Common myeloid progenitor, CD34-positive (primary cell): ENCODE results near the gene HMGXB4.

Source experiments
- CTCF ChIA-PET: fragments of 350-600 bp; sonication (Branson Sonifier 250); formaldehyde crosslinking; loops from one replicate; lab custom pipeline; 2021; ENCODE audit warnings: antibody characterized with exemption; lab: Charles Lee
- POLR2A ChIA-PET: fragments of 350-600 bp; sonication (Branson Sonifier 250); formaldehyde crosslinking; loops from one replicate; lab custom pipeline; 2021; ENCODE audit warnings: antibody characterized with exemption; lab: Charles Lee
- DNase-seq, 3 donors: peaks; one replicate each; pipeline versions ENCODE4 v3.0.0 to v3.0.0-alpha.2; 2013
- H3K27ac ChIP-seq, 2 experiments: 1 replicate in 1 of 2; 2 replicates in 1 of 2; pipeline ENCODE4 v1.7.0; 2013; ENCODE audit warnings: inconsistent platforms in 2 of 2, low read length in 2 of 2, mild to moderate bottlenecking in 2 of 2, low read depth in 1 of 2, moderate library complexity in 1 of 2; ENCODE audit not compliant: severe bottlenecking in 2 of 2, insufficient read depth in 1 of 2, poor library complexity in 1 of 2
- H3K27me3 ChIP-seq, 5 experiments: replicated peaks in 2 of 5; 1 replicate in 3 of 5; 2 replicates in 2 of 5; pipeline versions ENCODE4 v1.6.1 to v1.7.0; 2013; ENCODE audit warnings: low read length in 4 of 5, mild to moderate bottlenecking in 2 of 5, moderate library complexity in 2 of 5, inconsistent platforms in 1 of 5; ENCODE audit not compliant: insufficient read depth in 5 of 5, control insufficient read depth in 4 of 5
- H3K36me3 ChIP-seq, 4 experiments: 1 replicate in 2 of 4; 2 replicates in 2 of 4; pipeline versions ENCODE4 v1.6.1 to v1.7.0; 2013; ENCODE audit warnings: low read length in 3 of 4, control low read depth in 1 of 4, mild to moderate bottlenecking in 1 of 4; ENCODE audit not compliant: control insufficient read depth in 4 of 4, insufficient read depth in 4 of 4
- H3K4me1 ChIP-seq, 4 experiments: 1 replicate in 3 of 4; 2 replicates in 1 of 4; pipeline versions ENCODE4 v1.6.1 to v1.7.1; 2013; ENCODE audit warnings: low read length in 3 of 4, mild to moderate bottlenecking in 3 of 4, control low read depth in 1 of 4, inconsistent platforms in 1 of 4, moderate library complexity in 1 of 4; ENCODE audit not compliant: control insufficient read depth in 4 of 4, insufficient read depth in 4 of 4; ENCODE audit errors: control extremely low read depth in 1 of 4
- H3K4me3 ChIP-seq, 7 experiments: 1 replicate in 4 of 7; 2 replicates in 3 of 7; pipeline versions ENCODE4 v1.5.1 to v1.7.0; 2013; ENCODE audit warnings: mild to moderate bottlenecking in 7 of 7, low read length in 6 of 7, moderate library complexity in 6 of 7, inconsistent platforms in 2 of 7, low read depth in 2 of 7, control low read depth in 1 of 7; ENCODE audit not compliant: insufficient read depth in 4 of 7, control insufficient read depth in 1 of 7; ENCODE audit errors: extremely low read depth in 1 of 7
- H3K9me3 ChIP-seq, 5 experiments: 1 replicate in 4 of 5; 2 replicates in 1 of 5; pipeline versions ENCODE4 v1.6.1 to v1.7.1; 2013; ENCODE audit warnings: low read length in 4 of 5, mild to moderate bottlenecking in 2 of 5, inconsistent platforms in 1 of 5, low read depth in 1 of 5, moderate library complexity in 1 of 5; ENCODE audit not compliant: control insufficient read depth in 4 of 5, insufficient read depth in 2 of 5; ENCODE audit errors: control extremely low read depth in 1 of 5
- whole genome bisulfite sequencing: methylation state at CpG from one replicate; pipeline ENCODE4 v1.1.5; 2013; ENCODE audit not compliant: insufficient coverage; 5-methylcytosine and 5-hydroxymethylcytosine counted together

HMGXB4 gene

DNA sequence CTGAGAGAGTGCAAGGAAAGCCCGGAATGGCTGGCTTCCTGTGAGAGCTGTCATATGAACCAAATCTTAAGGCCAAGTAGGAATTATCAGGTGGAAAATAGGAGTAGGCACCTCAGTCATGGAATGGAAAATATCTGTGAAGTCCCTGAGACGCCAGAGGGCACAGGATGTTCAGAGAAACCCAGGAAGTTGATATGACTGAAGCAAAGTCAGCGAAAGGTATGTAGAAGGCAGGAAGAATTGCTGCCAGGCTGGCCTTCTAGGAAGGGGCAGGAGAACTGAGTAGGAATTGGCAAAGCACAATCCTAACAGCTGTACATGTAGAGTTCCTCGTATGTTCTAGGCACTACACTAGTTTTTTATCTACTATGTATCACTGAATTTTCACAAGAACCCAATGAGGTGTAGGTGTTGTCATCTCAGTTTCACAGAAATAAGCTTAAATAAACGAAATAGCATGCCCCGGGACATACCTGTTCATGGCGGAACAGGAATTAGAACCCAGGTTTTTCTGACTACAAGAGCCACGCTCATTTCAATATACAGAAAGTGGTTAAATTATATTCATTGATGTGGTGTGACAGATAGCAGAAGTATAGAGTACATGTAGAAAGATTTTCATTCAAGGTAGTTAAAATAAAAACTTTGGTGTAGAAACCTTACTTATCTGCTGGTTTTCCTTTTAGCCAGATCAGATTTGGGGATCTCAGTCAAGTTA lies 17.0 kb downstream of the HMGXB4 start:
- Histone ChIP-seq H3K27ac (no peak overlapping the region), H3K9me3 (no peaks in the 10 kb centered on the region), H3K36me3 (peaks cover 19 to 53% (median 35%) of the 10 kb centered on the region in 4 experiments), H3K4me3 (no peak overlapping the region), H3K27me3 (no peaks in the 10 kb centered on the region), H3K4me1 (no peaks in the 10 kb centered on the region)
- no peak for DNase-seq
- 98% methylated on average over 5 of the region's 8 CpGs for WGBS
- CTCF ChIA-PET: interaction anchor here (1.0 kb wide), 1 partner anchor 16 kb away, joined by 3 read pairs; no protein-coding TSS in a partner anchor
- POLR2A ChIA-PET: no interaction called here

DNA sequence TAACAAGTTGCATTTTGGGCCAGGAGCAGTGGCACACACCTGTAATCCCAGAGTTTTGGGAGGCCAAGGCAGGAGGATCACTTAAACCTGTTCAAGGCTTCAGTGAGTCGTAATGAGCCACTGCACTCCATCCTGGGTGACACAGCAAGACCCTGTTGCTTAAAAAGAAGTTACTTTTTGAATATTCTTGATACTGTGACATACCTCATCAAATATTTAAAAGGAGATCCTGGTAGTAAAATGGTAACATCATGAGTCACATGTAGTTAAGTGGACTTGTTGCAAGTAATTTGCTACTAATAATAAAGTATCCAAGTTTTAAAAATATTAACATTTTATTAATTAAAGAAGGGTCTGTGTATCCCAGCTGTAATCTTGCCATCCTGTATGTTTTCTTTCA lies 18.3 kb downstream of the HMGXB4 start:
- Histone ChIP-seq H3K27ac (no peak overlapping the region), H3K9me3 (no peaks in the 10 kb centered on the region), H3K27me3 (no peaks in the 10 kb centered on the region), H3K4me3 (no peak overlapping the region), H3K36me3 (peaks cover 16 to 53% (median 30%) of the 10 kb centered on the region in 4 experiments), H3K4me1 (no peaks in the 10 kb centered on the region)
- WGBS: no CpG with 5 or more reads among the region's 1 CpG
- DNase-seq: no peak
- ChIA-PET POLR2A (interaction anchor here (0.6 kb wide), 1 partner anchor 8 kb away, joined by 5 read pairs; no protein-coding TSS in a partner anchor), CTCF (no interaction called here)

DNA sequence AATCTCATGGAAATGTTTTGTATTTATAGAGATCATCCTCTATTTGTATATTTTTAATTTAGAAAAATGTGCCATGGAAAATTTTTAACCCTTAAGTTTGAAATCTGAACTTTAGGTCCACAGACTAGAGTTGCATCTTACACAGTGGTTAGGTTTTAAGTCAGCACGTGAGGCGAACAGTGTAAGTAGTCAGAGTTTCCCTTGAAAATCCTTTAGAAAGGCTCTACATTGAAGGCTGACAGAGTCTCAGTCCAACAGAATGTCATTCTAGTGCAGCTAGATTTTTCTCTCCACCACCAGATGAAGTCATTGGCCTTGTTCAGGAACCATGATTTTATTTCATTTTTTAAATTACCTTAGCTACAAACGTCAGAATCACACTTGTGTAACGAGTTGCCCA lies 18.7 kb downstream of the HMGXB4 start:
- Histone ChIP-seq H3K27me3 (no peaks in the 10 kb centered on the region), H3K27ac (no peak overlapping the region), H3K36me3 (peaks cover 16 to 56% (median 30%) of the 10 kb centered on the region in 4 experiments), H3K4me1 (no peaks in the 10 kb centered on the region), H3K9me3 (no peaks in the 10 kb centered on the region), H3K4me3 (no peak overlapping the region)
- POLR2A ChIA-PET: no interaction called here
- 96% methylated on average over 4 of the region's 4 CpGs for WGBS
- no peak for DNase-seq
- CTCF ChIA-PET: no interaction called here

DNA sequence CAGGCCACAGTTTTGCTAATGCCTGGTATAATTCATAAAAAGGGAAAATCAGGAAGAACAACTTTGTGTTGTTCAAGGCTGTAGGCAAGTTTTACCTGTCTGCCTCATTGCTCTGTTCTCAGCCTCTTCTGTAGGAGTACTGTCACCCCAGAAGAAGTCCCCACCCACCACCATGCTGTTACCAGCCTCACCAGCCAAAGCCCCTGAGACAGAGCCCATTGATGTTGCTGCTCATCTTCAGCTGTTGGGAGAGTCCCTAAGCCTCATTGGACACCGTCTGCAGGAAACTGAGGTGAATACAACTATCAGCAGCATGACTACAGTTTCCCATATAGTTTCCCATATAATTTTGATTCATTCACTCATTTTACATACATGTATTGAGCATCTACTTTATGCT lies 30.8 kb downstream of the HMGXB4 start:
- Histone ChIP-seq H3K27ac (no peak overlapping the region), H3K27me3 (no peaks in the 10 kb centered on the region), H3K4me1 (no peaks in the 10 kb centered on the region), H3K9me3 (no peaks in the 10 kb centered on the region), H3K4me3 (no peak overlapping the region), H3K36me3 (peaks cover 21 to 69% (median 47%) of the 10 kb centered on the region in 4 experiments)
- ChIA-PET POLR2A (no interaction called here), CTCF (no interaction called here)
- WGBS: 100% methylated on average over 1 of the region's 1 CpG
- DNase-seq: no peak

DNA sequence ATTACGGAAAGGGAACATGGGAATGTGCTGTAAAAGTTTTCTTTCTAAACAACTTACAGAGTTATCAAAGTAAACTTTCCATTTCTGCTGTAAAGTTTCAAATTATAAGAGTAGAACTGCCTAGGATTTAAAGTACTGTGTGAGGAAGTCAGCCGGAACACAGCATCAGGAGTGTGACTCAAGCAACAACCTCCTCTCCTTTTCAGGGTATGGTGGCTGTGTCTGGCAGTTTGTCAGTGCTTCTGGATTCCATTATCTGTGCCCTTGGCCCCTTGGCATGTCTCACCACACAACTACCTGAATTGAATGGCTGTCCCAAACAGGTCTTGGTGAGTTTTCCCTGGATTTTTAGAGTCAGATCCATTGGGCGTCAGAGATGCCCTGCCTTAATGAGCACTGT lies 35.5 kb downstream of the HMGXB4 start:
- Histone ChIP-seq H3K36me3 (peaks cover 15 to 65% (median 37%) of the 10 kb centered on the region in 4 experiments), H3K4me1 (no peaks in the 10 kb centered on the region), H3K27me3 (no peaks in the 10 kb centered on the region), H3K9me3 (no peaks in the 10 kb centered on the region), H3K27ac (no peak overlapping the region), H3K4me3 (no peak overlapping the region)
- POLR2A ChIA-PET: no interaction called here
- no peak for DNase-seq
- CTCF ChIA-PET: no interaction called here
- WGBS: 100% methylated on average over 2 of the region's 3 CpGs

DNA sequence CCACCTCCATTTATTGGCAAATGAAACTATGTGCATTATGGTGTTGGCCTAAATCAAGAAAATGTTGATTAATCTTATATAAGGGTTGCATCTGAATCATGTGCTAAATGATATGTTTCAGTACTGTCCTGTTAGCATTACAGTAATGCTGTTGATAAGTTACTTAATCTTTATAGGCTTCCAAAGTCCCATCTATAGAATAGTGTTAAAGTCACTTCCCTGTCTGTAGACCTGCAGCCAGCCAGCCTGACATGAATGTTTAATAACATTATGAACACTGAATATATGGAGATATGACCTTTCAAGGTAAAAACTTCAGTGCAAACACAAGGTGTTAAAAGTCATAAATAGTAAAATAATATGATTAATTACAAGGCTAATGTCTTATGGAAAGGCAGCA lies 38.8 kb downstream of the HMGXB4 start:
- ChIA-PET CTCF (no interaction called here), POLR2A (no interaction called here)
- DNase-seq: no peak
- Histone ChIP-seq H3K27ac (no peak overlapping the region), H3K36me3 (peaks cover 12 to 49% (median 25%) of the 10 kb centered on the region in 4 experiments), H3K4me1 (peaks cover 0 to 19% (median 16%) of the 10 kb centered on the region in 4 experiments), H3K4me3 (no peak overlapping the region), H3K9me3 (no peaks in the 10 kb centered on the region), H3K27me3 (no peaks in the 10 kb centered on the region)

DNA sequence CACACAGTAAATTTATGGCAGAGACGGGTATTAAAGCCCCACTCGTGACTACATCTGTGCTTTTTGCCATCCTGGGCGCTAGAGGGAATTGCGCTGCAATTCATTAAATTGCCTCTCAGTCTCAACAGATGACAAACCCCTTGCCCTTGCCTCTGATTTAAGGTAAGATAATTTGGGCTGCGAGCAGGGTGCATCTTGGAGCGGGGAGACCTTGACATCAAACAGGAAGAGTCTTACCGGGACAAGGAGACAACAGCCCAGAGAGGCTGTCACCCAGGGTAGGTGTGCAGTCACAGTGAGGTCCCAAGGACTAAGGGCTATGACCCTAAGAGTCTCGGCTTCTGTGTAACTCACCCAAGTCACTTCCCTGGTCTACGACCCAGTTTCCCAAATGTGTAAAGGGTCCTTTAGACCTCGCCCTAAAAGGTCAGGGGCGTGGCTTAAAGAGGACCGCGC lies 42.0 kb downstream of the HMGXB4 start:
- ChIA-PET CTCF (interaction anchor here (1.0 to 1.1 kb wide), 4 partner anchors 29 to 52 kb away, joined by 3 to 4 read pairs (median 3); no protein-coding TSS in a partner anchor), POLR2A (interaction anchor here (0.6 to 0.8 kb wide), 2 partner anchors 39 to 131 kb away, joined by 3 to 4 read pairs; no protein-coding TSS in a partner anchor)
- H3K4me1 ChIP-seq: peaks cover 0 to 38% (median 23%) of the 10 kb centered on the region in 4 experiments
- peak overlapping the region in 1 of 2 experiments; percentile 93 for H3K27ac ChIP-seq
- peaks cover 3 to 25% (median 6%) of the 10 kb centered on the region in 4 experiments for H3K36me3 ChIP-seq
- H3K27me3 ChIP-seq: no peaks in the 10 kb centered on the region
- WGBS: 6% methylated on average over 11 of the region's 13 CpGs
- H3K4me3 ChIP-seq: peak overlapping the region; percentile 76 to 93 (median 84)
- no peaks in the 10 kb centered on the region for H3K9me3 ChIP-seq
- DNase-seq: peak; percentile 61 to 86 (median 80)
